Stomach (tissue), 4 donors: Measurements from ENCODE around the gene PPRC1.

Experiments used
- CTCF ChIP-seq, 7 experiments: fragments of 450-650 bp in 4 of 7; fragments of 200-600 bp in 3 of 7; sonication (generic) in 3 of 7; IDR thresholded peaks; one replicate each; pipeline ENCODE4 v1.5.1; 2016 to 2019; ENCODE audit warnings: antibody characterized with exemption in 7 of 7, control low read depth in 2 of 7, mild to moderate bottlenecking in 1 of 7
- EP300 ChIP-seq: sonication (generic); formaldehyde crosslinking; IDR thresholded peaks from one replicate; pipeline ENCODE4 v1.6.1; 2017; ENCODE audit warnings: antibody characterized with exemption
- POLR2A ChIP-seq, 4 donors: fragments of 450-650 bp; IDR thresholded peaks; one replicate each; pipeline ENCODE4 v1.6.1; 2016; ENCODE audit warnings: antibody characterized with exemption in 4 of 4, control low read depth in 2 of 4, mild to moderate bottlenecking in 1 of 4, moderate library complexity in 1 of 4
- POLR2AphosphoS5 ChIP-seq, 3 donors: sonication (generic); formaldehyde crosslinking; IDR thresholded peaks; one replicate each; pipeline ENCODE4 v1.6.1; 2016; ENCODE audit warnings: antibody characterized with exemption in 3 of 3

- TF ChIP-seq POLR2A (IDR thresholded peaks at IDR 0.05) (no peak), CTCF (IDR thresholded peaks at IDR 0.05) (no peak), POLR2AphosphoS5 (IDR thresholded peaks at IDR 0.05) (no peak), EP300 (no peak)
Measured at GRCh38 chr10:102102421-102102820, 30.4 kb upstream of the PPRC1 start.
